Prostate gland (tissue), 2 donors: Measurements from ENCODE around the gene ALKBH7.

Experiments
- CTCF ChIP-seq, 4 experiments: fragments of 200-600 bp in 2 of 4; fragments of 450-650 bp in 2 of 4; sonication (generic) in 2 of 4; IDR thresholded peaks; 1 replicate in 3 of 4; 2 replicates in 1 of 4; pipeline ENCODE4 v1.5.1; 2016 to 2019; ENCODE audit warnings: antibody characterized with exemption in 4 of 4, mild to moderate bottlenecking in 2 of 4, moderate library complexity in 2 of 4
- POLR2A ChIP-seq: fragments of 450-650 bp; IDR thresholded peaks from one replicate; pipeline ENCODE4 v1.6.1; 2016; ENCODE audit warnings: antibody characterized with exemption, mild to moderate bottlenecking
- POLR2AphosphoS5 ChIP-seq: sonication (generic); formaldehyde crosslinking; IDR thresholded peaks from one replicate; pipeline ENCODE4 v1.6.1; 2017; ENCODE audit warnings: antibody characterized with exemption

GRCh38 chr19:6378041-6378440 is 5.4 kb downstream of the ALKBH7 start:
- TF ChIP-seq CTCF (IDR thresholded peaks at IDR 0.05) (no peak), POLR2A (no peak), POLR2AphosphoS5 (no peak)
